GM21576 (cell line): ENCODE results near the gene XPR1.
A peak's percentile ranks its signal among the peaks of the same experiment; 100 is the strongest.

Experiments used
- ATAC-seq: cut with Tn5 transposase; IDR thresholded peaks from one replicate; pipeline ENCODE4 v1.9.1; 2021; ENCODE audit warnings: mild to moderate bottlenecking, moderate library complexity; ENCODE audit not compliant: unreplicated experiment

XPR1 gene

DNA sequence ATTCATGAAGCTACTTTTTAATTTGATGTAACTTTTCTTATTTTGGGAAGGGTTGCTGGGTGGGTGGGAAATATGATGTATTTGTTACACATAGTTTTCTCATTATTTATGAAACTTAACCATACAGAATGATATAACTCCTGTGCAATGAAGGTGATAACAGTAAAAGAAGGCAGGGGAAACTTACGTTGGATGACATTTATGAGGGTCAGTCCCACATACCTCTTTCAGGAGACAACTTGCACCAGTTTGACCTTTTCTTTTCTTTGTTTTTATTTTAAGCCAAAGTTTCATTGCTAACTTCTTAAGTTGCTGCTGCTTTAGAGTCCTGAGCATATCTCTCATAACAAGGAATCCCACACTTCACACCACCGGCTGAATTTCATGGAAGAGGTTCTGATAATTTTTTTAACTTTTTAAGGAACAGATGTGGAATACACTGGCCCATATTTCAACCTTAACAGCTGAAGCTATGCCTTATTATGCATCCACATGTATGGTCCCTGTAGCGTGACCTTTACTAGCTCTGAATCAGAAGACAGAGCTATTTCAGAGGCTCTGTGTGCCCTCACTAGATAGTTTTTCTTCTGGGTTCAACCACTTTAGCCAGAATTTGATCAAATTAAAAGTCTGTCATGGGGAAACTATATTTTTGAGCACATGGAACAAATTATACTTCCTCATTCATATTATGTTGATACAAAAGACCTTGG, 252.9 kb downstream of the XPR1 start:
- ATAC-seq, result no peak

DNA sequence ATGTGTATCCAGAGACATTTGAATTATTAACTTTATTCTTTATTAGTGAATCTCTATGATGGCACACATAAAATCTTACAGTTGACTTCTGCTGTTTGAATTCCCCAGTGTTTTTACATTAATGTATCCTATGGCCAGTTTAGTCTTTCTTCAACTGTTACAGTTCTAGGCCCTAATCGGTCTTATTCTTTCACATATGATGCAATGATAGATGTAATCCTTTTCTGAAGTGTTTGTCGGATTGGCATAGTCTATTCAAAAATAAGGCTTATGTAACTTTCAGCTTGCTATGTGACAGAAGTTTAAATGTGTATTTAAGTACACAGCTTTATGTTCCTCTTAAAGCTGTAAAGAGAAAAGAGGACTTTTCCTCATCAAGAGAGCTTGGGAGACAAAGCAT, 254.5 kb downstream of the XPR1 start:
- ATAC-seq, result no peak

DNA sequence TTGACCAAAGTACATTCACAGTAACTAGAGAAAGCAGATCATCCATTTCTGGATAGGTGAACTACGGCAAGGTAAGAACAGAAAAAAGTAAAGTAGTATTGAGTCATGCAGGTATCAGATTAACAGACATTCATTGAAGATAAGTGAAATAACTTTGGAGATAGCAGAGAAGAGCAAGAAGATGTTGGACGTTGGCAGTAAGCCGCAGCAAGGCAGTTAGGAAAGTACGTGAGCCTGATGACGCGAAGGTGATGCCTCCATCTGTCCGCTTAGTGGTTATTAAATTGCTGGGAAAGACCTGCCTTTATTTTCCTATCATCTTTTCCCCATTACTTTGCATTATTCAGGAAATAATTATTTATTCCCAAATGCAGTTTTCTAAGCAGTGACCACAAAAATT, 256.0 kb downstream of the XPR1 start:
- no peak for ATAC-seq

DNA sequence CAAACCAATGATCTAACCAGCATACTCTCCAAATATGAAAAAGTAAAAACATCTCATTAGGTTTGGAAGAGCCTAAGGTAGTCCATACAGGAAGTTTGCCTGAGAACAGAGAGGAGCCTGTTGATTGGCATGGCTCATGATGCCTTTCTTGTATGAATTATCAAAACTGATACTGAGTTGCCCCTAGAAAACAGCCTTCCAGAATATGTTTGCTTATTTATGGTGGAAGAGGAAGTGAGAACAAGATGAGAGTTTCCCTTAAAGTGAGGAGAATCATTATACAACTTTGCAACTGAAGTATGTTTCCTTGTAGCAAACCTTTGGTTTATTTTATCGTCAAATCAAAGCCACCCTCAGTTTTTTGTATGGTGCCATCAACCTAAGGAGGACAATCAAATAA, 257.0 kb downstream of the XPR1 start:
- ATAC-seq, result peak; percentile 83

DNA sequence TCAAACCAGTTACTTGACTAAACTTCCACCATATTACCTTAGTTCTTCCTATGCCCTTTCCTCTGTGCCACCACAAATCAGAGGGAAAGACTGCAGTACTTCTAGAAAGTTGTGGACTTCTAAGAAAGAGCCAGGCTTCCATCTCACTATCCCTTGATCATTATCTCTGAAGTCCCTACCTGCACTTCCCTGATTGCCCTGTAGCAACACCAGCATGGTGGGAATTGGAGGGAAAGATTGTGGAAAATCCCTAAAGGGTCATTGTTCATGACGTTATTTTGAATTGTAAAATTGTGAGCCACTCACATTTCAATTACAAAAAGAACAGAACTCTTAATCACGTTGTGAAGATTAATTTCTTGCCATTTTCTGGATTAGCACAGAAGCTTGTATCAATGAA, 257.5 kb downstream of the XPR1 start:
- no peak for ATAC-seq

DNA sequence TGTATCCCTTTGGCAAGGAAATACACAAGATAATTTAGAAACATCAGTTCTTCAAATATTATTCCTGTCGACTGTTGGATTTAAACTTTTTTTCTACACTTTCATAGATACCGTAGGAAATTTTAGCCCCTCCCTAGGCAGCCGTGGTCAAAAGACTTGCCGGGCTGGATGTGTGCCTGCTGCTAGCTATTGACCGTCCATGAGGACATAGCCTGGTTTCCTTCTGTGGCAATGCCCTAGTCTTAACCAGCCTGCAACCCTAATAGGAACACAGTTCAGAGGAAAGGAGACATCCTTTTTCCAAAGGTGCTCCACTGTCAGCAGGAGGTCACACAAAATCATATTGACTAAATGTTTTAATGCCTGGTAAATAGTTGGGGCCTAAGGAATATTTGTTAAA, 260.4 kb downstream of the XPR1 start:
- no peak for ATAC-seq

DNA sequence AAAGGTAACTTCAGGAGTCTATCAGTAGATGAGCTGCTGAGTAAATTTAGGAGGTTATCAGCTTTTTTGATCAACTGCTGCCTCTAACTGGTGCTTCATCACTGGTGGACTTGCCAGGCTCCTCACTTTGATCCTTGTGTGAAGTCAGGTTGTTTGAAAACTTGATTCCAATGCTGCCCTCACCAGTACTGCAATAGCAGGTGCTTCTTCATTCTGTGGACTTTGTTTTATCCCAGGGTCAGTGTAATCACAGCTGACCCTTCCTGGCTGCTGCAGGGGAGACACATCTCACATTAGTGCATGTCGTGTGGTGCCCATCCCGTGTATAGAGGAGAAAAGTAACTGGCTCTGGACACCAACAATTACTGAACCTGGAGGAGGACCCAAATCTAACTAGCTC, 260.9 kb downstream of the XPR1 start:
- no peak for ATAC-seq

DNA sequence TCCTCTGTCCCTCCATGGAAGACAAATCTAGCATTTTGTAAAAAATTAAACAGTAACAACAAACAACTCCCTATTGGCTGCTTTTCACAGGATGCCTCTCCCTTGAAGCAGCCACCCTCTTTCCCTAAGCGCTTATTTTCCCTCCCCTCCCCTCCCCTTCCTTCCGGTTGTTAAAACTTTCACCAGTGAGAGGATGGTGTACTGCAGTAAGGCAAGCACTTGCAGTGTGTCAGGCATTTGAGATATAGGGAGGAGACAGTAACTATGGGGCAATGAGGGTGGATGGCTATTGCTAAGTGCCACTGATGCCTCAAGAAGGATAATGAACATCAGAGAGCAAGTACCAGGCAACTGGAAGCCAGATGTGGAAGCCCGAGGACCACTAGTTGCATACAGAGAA, 261.8 kb downstream of the XPR1 start:
- no peak for ATAC-seq

DNA sequence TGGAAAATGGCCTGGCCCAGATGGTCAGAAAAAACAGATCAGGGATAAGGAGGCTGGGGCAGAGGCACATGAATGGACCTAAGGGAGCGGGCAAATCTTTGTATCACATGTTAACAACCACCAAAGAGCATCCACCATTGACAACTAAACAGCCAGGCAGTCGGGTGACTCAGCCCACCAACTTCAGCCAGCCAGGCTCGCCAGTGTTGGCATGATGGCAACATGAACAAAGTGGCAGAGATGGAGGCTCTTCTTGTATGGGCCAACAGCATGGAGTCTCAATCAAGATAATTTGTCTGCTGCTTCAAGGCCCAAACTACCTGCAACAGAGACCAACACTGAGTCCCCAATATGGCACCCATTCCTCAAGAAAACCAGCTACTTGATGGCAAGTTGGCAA, 264.3 kb downstream of the XPR1 start:
- ATAC-seq, result no peak

DNA sequence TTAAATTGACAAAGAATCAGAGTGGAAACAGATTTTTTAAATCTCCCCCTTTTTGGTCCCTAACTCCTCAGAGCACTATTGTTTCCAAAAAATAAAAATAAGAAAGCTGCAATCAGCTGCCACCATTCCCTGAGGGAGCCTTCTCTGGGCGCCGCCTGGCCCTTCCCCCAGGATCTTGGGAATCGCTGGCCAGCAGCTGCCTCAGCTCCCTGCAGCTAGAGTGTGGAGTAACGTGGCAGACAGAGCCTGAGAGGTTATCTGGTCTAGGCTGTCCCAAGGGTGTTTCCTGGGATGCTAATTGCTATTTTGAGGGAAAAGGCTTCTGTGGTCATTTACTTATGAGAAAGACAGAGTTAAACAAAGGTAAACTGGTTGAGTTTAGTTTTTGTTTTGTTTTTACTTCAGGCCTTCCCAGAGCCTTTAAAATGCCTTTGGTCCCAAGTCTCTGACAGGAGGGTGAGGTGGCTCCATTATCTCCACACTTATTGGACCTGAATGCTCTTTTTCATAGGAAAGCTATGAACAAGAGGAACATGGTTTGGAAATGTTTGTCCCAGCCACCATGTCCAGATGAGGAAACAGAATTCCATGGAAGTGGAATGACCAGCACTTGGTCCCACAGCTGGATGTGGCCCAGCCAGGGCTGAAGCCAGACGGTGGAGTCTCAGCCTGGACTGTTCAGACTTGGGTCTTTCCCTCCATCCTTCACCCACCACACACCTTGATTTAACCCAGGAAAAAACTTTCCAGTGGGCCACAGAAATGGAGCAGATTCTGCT, 266.8 kb downstream of the XPR1 start:
- ATAC-seq, result no peak

DNA sequence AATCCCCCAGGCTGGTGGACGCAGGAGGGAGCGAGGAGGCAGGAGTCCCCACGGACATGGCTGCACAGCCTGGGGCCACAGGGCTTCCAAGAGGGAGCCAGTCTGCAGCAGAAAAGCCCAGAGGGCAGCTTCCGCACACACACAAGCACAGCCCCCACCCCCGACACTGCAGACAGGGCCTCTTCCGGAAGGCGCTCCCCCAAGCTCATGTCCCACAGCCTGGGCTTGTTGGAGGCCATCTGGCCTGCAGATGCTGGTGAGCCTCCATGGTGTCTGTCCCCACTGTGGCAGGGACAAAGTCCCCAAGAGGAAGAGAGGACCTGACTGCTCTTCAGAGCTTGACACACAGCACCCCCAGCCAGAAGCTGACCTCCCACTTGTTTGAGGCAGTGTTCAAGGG, 267.4 kb downstream of the XPR1 start:
- ATAC-seq, result no peak

DNA sequence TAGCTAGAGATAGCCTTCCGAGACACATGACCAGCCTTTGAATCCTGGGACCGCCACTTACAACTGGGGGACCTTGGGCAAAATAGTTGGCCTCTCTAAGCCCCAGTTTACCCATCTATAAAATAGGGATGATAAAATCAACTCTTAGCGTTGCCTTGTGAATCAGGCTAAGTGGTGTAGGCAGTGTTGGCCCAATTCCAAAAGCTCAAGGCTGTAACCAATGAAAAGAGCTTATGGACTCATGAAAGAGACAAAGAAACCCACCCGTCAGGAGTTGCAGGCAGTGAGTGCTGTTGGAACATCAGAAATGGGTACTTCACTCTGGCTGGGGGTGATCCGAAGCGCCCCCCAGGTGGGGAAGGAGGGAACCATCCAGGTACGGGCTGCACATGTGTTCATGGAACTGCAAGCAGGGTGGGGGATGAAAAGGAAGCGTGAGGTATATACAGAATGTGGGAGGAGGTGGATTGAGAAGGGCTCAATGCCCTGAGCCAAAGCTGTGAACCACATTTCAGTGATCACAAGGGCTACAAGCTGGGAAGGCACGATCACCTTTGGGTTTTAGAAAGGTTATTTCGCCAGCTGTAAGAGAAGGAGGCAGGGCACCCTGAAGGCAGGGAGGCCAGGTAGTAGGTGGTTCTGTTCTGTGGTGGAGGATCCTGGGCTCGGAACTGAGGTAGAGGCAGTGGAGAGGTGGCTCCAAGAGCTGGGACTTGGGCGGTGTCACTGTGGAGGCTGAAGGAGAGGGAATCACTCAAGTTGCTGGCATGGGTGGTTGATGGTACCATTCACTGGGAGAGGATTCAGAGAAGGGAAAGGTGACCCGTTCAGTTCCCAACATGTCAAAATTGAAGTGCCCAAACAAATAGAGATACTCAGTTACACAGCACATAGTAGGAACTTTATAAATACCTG, 269.5 kb downstream of the XPR1 start:
- no peak for ATAC-seq

DNA sequence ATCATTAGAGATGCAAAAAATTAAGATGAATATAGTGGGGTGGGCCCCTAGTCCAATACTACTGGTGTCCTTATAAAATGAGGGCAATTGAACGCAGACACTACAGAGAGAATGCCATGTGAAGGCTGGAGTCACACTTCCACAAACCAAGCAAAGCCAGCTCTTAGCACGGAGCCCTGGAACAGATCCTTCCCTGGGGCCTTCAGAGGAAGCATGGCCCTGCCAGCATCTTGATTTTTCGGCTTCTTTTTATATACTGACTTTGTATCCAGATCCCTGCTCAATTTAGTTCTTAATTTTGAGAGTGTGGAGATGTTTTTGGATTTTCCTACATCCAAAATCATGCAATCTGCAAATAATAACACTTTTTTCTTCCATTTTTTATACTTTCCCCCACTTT, 270.7 kb downstream of the XPR1 start:
- no peak for ATAC-seq

DNA sequence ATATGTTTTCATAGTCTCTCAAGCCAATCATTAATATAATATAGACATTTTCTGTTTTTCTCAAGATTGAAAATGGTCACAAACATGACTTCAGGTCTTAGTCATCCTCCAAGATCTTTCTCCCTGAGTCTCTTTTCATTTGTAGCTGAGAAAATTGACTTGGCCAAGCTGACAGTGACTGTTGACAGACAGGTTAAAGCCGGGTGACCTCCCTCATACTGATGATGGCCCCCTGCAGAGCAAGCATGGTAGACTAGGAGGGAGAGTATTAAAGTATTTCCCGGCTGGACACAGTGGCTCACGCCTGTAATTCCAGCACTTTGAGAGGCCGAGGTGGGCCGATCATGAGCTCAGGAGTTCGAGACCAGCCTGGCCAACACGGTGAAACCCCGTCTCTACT, 274.1 kb downstream of the XPR1 start:
- no peak for ATAC-seq

DNA sequence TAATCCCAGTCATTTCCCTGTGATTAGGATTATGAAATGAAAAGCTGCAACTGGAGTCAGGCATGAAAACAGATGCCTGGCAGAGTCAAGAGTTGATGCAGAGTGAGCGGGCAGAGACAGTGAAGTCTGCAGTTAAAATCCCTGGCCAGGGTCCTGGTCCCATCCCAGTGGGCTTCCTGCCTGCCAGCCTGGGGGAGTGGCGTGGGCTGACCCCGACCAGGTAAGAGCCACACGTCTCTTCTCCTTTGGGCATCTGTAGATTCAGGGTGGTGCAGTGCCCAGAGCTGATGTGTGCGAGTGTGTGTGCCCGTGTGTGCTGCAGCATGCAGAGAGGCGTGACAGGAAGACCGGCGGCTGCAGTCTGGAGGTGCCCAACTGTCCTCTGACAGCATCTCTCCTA, 274.7 kb downstream of the XPR1 start:
- no peak for ATAC-seq

DNA sequence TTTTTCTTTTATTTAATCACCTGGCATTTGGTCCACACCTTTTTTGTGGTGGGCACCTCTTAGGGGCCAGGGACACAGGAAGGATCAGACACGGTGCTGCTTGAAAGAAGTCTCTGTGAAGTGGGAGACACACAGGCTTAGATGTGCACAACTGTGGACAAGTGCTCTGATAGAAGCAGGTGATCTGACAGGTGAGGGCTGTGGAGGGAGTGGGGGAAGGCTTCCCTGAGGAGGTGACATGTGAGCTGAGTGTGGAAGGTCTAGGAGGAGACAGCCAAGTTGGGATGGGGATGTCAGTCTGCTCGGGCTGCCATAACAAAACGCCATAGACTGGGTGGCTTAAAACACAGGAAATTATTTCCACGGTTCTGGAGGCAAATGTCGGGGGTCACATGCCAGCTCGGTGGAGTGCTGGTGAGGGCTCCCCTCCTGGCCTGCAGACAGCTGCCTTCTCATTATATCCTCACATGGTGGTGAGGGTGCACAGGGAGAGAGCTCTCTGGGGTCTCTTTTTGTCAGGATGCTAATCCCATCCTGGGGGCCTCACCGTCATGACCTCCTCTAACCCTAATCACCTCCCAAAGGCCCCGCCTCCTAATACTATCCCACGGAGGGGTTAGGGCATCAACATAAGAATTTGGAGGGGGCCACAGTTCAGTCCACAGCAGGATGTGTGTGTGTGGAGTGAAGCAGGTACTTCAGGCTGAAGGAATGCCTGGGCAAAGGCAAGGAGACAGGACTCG, 275.7 kb downstream of the XPR1 start:
- ATAC-seq, result no peak

DNA sequence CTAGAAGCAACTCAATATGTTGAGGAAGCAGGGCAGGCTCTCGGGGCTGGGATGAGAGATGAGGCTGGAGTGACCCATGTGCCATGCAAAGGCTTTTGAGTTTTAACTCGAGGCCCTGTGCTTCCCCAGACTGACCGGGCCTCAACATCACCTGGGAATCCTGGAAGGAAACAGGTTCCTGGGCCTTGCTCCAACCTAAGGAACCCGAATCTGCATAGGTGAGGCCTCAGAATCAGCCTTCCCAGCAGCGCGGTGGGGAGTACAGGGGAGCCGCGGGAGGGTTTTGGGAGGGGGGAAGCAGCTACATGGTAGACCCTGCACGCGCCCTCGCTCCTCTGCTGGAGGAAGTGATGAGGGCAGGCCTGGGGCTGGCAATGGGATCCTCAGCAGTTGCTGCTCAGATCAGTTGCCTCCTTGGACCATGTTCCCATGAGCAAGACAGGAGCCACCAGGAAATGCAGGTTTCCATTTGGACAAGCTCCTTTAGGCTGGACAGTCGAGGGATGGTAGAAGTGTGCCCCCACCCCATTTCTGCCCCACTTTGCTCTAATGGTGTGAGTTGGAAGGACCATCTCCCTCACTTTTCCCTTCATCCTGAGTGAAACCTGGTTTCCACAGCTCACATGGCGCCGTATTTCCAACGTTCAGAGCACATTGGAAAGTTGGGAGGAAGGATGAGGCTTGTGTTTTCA, 276.4 kb downstream of the XPR1 start:
- no peak for ATAC-seq

DNA sequence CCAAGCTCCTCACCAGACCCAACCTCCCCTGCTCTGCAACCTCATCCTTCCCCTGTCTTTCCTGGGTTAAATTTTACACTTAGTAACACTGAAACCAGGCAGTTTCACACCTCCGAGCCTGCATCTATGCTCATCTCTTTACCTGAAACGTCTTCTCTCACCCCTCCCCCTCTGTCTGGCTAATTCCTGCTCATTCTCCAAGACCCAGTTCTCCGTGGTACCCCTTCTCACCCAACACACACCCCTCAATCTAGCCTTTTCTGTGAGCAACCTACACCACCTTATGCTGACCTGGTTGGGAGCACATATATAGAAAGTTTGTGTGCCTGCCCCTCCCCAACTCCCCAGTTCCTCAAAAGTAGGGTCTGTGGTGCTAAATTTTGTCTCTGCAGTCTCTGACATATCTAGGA, 277.2 kb downstream of the XPR1 start:
- ATAC-seq, result peak; percentile 43

DNA sequence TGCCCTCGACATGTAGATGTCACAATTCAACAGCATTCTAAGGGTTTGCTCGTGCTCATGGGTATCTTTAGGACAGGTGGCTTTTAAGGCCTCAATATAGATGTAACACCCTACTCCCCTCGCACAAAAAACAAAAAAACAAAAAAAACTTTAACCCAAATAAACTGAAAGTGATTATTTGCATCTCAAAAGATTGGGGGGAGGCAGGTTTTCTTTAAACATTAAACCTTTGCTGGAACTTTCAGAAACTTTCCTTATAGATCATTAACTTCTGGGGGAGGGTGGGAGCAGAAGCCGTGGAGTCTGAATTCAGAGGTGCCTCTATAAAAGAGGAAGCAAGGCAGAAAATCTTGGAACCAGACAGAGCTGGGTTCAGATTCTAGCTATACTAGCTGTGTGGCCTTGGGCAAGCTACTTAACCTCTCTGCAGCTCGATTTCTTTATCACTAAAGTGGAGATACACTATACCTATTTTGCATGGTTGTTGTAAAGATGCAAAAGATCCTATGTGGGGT, 277.7 kb downstream of the XPR1 start:
- peak; percentile 47 for ATAC-seq

DNA sequence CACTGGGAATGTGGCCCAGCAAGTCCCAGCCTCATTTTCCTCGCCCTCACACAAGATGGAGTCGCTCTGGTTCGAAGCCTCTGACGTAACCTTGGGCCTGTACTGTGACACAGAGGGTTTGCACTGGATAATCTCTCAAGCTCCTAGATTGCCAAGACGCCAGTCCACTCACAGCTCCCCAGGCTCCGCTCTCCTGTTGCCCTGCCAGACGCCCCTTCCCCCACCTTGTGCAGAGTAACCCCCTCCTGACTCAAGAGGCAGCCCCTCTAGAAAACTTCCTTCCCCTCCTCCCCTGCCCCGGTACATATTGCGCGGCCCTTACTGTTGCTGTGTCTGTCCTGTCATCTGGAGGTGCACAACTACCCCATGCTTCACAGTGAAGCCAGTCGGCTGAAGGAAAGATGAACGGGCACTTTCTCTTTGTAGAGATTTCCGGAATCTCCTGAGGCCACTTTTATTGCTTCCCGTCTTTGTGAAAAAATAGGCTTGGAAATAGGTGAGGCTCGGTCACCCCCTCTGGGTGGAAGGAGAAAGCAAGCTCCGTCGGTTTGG, 279.9 kb downstream of the XPR1 start:
- ATAC-seq, result no peak
